Stimulated activated CD8-positive, alpha-beta memory T cell treated with anti-CD3 and anti-CD28 coated beads, Interleukin-2, amount 100 ng/mL, for 1 hour (primary cell): ENCODE results near the gene KCNN3.
A peak's percentile ranks its signal among the peaks of the same experiment; 100 is the strongest.

Experiments
- DNase-seq, 2 donors: peaks; one replicate each; pipeline ENCODE4 v3.0.0-alpha.2; 2020; ENCODE audit warnings: low read depth in 2 of 2

The KCNN3 gene

DNA sequence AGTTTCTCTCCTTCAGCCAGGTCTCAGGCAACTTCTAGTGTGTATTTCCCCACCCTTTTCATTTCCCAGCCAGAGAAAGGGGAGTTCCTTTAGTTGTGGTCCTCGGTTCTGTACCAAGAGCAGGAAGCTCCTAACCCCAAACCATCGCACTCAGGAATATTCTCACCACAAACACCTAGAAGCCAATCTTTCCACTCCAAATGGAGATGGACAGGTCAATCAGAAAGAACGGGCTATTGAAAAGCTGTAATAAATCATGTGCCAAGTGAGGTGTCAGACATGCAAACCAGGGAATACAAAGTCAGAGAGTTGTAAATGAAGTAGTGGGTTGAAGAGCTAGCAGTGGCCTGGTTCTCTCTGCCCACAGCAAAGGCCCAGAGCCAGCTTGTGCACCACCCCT lies 77.2 kb downstream of the KCNN3 start:
- DNase-seq: no peak

DNA sequence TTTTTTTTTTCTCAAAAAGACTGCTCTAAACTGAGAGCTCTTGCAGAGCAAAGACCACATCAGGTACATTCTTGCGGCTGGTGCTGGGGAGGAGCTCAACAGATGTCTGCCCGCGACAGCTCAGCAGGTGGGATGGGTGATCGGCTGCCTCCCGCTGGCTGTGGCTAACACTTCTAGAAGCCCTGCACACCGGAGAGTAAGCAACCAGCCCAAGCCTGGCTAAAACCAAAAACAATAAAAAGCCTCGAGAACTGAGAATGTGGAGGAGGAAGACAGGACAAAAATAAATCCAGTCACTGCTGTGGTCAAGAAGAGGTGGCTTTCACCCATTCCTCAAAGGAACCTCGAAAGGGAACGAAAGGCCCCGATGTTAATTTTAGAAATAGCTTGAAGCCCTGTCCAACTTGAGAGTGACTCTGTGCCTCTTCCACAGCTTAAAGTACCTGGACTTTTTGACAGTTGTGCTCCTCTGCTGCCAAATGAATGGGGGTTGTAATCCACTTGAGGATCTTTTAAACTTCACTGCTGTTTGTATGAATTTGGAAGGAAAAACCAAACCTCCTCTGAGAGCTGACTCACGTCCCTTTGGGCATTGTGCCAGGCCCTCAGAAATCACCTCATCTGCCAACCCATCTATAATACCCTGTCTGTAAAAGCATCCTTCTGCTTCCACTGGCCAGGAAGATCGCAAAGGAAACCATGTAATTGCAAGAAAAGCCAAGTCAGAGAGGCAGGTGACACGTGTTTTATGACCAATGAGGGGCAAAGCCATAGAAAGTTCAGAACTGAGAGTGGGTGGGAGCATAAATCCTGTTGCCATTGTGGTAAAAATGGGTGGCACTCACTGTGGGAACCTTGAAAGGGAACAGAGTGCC lies 78.6 kb downstream of the KCNN3 start:
- DNase-seq: peak; percentile 50 to 60

DNA sequence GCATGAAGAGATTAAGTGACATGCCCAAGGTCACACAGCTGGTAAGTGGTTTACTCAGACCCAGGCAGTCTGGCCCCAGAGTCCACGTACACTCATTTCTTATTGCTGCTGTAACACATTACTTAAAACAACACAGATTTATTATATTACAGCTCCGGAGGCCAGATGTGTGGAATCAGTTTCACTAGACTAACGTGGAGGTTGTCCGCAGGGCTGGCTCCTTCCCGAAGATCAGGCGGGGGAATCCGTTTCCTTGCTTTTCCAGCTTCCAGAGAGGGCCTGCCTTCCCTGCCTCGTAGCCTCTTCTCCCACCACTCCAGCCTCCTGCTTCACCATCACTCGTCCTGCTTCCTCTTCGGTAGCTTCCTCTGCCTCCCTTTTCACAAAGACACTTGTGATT lies 81.2 kb downstream of the KCNN3 start:
- no peak for DNase-seq

DNA sequence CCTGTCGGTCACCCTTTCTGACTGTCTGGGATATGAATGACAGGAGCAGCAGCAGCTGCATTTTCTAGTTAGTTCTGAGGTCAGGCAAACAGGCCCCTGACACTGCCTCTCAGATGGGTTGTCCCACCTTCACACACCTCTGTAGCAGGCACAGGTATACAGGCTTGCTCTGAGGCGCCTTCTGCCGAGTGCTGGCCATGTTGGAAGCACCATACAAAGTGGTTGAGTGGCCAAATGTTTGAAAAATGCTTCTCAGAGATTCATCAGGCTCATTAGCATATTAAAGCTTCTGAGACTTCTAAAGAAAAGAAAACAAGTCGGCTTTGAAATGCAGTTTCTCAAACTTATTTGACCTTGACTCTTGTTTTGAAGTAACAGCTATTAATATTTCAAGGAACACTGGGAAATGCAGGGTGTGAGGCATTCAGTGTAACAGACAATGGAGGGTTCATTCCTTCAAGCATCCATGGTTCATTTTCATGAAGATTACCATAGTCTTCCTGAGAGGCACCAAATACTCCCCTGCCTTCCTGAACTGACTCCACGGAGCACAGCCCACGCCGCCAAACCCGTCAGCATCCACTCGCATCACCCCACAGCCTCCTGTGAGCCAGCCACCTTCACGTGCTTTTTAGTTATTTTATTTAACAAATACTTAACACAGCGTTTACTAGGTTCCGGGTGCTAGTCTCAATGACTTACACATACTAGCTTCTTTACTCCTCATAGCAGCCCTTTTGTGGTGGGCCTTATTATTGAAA lies 81.8 kb downstream of the KCNN3 start:
- no peak for DNase-seq

DNA sequence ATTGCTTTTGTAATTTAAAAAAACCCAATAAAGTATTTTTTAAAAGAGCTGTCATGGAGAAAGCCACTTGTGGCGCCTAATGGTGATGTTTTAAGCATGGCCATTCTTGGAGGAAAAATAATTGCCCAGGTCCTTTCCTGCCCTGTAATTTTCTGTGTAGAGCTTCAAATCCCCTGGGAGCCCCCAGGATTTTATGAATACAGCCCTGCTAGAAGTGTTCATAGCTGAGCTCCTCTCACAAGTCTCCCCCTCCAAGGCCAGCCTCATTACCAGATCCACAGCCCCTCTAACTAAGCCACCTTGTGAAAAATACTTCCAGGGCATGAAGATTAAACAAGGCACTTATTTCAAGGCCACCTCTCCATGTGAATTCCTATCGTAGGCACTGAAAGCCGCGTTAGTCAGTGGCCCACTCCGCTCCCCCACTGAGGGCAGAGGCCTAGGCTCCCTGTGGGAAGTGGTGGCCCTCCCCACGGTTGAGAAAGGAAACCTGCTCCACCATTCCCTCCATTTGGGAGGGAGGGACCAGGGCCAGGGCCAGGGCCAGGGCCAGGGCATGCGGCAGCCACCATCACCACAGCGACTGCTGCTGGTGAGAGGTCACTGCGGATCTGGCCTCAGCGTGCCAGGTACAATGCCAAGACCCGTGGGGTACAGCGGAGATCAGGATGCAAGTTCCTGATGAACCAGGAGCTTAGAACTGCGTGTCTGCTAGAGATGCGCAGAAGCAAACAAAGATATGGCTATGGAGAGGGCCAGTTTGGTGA lies 83.1 kb downstream of the KCNN3 start:
- DNase-seq: no peak

DNA sequence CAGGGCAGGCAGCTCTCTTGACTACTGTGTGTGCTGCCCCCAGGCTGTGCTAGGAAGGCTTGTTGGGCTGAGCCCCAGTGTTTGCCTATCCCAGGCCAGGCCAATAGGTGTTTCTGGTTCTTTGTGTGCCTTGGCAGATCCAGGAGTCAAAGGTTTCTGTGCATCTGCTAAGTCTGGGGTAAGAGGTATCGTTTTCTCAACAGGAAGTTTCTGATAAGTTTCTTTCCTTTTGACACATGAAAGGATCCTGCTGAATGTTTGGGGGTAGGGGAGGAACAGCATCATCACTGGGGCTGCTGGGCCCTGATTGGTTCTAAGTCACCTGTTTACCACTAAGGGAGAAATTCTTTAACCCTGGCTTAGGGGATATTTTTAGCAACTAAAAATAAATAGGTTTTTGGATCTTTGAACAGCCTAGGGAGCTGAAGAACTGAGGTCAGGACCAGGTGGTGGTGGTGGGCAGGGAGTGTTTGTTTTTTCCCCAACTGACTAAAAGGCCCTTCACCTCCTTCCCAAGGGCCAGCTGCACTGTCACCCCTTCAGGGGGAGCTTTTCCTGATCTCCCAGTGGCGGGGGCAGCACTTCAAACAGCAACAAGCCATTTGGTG lies 85.1 kb downstream of the KCNN3 start:
- DNase-seq: no peak

DNA sequence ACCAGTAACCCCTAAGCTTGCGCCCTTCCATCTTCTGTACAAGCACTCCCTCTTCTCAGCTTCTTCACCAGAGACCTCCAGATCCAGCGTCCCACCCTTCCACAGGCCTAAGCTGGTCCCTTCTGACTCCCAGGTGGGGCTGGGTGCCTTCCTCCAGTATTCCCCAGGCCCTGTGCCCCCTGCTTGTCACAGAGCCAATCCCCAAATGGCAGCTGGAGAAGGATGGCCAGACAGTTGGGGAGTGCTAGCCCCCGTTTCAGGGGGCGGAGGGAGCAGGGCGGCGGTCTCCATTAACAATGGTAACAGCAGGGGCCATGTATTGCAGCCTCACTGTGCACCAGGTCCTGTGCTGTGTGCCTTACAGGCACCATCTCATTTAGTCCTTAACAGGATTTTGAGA lies 85.7 kb downstream of the KCNN3 start:
- DNase-seq: no peak

DNA sequence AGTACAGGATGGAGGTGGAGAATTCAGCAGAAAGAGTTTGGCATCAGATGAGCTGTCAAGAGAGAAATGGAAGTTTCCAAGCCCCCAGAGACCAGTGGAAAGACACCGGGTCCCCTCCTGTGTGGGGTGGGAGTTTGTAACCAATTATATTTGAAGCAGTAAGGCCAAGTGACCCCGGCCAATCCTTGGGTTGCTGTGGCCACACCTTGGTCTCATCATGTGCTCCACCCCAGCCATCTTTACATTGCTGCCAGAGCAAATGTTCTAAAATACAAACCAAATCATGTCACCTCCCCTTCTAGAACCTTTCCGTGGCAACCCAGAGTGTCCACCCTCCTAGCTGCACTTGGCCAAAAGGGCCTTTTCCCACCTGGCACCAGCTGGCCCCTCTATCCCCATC lies 86.1 kb downstream of the KCNN3 start:
- no peak for DNase-seq

DNA sequence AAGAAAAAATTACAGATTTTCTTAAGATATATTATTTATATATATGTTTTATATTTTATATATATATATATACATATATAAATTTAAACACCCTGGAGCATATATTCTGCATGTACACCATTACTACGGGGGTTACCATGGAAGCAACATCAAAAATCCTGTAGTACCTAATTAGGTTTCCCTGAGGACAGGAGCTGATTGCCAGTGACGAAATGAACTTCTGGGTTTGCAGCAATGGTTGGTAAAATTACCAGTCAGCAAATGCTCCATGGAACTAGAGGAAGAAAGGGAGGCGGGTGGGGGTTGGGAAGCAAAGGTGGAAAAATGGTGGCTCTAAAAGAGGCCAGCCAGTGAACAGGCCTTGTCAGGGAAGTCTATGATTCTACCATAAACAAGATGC lies 89.5 kb downstream of the KCNN3 start:
- no peak for DNase-seq

DNA sequence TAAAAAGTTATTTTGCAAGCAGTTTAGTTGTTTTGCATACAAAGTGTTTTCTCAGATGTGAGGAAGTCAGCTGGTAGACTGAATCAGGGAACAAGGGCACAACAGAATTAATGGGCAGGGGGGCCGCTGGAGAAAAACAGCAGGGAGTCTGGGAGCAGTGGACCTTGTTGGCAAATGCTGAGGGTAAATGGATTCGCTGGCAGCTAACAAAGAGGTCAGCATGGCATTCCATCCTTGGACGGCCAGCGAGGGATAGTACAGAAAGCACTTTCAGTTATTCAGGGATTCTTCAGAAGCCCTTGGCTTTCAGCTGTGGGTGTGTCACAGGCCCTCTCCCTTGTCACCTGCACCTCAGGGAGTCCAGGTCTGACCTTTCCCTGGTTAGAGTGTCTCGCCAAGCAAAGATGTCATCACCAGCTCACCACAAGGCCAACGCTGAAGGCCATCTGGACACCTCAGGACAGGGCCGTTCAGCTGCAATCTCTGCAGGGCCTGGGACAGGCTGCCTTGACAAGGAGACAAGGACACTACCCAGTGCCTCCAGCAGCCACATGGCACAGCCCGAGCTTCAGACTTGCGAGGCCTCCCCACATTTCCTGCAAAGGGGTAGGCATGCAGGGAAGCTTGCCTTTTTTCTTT lies 90.4 kb downstream of the KCNN3 start:
- DNase-seq: no peak

DNA sequence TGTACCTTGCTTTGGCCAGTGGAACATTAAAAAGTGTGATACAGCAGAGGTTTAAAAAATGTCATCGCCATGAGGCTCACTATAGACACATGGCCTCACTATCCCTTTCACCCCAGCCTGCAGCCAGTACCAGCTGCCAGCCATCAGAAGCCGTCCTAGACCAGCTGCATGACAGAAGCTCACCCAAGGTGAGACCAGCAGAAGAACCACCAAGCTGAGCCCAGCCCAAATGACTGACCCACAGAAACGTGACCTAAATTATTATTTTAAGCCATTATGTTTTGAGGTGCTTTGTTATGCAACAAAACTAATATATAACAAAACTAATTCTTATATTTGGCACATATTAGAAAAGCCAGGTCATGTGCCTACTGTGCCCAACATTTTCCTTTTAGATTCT lies 91.1 kb downstream of the KCNN3 start:
- no peak for DNase-seq

DNA sequence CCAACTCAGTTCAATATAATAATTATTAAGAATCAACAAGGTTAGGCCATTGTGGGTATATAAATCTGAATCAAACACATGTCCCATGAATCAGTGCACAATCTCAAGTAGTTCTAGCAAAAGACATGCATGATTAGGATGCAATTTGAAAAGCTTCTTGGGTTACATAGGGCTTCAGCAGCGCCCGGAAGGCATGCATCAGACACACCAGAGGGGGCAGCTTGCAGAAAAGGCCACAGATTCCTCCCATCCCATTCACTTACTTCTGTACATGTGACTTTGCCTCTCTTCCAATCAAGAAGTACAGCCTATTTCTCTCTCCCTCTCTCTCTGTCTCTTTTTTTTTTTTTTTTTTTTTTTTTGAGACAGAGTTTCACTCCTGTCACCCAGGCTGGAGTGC lies 91.8 kb downstream of the KCNN3 start:
- DNase-seq: no peak

DNA sequence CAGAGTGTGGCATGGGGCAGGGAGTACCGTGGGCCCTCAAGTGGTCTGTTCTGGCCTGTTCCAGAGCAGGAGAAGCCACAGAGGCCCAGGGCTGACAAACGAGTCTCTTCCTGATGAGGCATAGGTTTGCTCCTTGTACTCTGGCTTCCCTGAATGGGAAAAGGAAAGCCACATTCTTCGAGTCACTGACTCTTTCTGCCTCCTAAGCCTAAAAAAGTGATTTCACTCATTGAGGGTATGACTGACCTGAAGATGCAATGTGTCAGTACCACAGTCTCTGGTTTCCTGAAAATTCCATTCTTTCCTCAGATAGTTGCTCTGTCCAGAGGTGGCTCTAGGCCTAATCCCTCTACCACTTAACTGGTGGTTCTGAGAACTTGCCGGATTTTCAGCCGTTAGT lies 92.3 kb downstream of the KCNN3 start:
- no peak for DNase-seq

DNA sequence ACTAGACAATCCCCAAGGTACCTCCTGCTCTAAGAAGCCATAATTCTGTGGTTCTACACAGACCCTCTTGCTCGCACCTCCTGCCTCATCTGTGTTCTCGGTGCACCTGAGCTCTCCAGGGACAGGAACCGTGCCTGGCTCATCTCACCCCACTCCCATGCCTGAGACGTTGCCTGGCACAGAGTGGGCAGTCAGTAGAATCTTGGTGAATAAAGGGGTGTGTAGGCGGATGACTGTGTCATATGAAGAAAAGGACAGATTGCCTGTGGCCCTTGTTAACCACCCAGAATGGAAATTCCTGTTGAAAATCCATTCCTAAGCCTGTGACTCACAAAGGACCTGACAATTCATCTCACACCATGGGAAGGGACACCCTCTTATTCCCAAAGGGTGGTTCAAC lies 92.9 kb downstream of the KCNN3 start:
- no peak for DNase-seq

DNA sequence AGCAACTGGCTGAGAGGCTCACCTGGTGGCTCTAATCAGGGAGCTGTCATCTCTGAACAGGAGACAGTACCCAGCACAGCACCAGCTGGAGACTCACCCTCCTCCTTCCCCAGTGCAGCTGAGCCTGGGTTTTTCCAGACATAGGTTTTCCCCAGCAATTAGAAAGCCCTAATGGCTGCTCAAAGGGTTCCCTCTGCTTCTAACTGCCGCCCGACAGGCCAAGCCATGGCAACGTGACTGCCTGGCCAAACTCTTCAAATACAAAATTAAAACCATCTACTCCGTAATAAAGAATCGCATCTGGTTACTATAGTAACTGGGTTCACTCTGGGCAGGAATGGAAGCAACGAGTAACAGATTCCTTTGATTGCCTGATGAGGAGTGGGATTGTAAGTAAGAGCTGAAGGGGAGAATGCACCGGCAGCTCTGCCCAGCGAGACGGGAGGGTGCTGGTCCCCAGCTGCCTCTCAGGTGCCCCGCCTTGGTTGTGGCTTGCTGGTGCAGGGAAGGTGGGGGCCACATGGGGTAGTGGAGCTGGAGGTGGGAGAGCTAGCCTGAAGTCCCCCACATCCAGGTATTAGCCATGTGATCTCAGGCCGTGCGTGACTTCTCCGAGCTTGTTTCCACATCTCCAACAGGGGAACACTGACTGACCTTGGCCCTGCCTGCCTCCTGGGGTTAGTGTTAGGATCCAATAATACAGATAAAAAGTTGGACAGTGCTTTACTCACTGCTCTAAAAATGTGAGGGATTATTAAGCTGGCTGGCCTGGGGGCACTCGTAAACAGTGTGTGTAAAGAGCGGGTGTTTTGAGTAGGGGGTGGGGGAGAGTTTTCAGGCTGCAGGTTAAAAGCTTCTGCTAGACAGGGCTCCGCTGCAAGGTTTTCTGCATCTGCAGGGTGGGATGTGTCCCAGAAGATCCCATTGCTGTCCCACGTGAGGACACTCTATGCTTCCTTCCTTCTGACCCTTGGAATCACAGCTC lies 94.2 kb downstream of the KCNN3 start:
- no peak for DNase-seq

DNA sequence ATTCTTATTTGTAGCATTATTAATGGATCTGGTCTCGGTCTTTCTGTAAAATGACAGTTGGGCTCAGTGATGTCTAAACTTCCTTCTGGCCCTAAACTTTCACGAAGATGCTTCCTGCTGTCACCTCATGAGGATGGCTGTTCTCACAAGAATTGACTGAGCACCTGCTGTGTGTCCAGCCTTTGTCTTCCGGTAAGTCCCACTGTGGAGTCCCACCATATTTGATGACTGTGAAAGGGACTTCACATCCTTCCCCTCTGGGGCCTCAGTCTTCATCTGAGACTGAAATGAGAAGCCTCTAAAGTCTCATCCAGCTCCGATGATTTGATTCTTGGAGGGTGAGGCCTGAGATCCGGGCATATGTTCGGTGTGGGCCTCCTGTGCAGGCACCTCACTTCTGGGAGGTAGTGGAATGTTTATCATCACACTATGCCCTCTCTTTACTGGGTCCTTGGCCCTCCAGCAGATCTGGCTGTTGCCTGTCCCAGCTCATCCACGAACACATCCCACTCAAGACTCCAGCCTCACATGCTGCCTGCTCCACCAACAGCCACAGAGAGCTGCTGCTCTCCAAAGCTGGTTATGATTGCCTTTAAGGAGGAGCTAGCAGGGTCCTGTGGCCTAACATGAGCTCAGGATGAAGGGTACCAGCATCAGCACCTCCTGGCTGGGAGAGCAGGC lies 95.8 kb downstream of the KCNN3 start:
- no peak for DNase-seq

DNA sequence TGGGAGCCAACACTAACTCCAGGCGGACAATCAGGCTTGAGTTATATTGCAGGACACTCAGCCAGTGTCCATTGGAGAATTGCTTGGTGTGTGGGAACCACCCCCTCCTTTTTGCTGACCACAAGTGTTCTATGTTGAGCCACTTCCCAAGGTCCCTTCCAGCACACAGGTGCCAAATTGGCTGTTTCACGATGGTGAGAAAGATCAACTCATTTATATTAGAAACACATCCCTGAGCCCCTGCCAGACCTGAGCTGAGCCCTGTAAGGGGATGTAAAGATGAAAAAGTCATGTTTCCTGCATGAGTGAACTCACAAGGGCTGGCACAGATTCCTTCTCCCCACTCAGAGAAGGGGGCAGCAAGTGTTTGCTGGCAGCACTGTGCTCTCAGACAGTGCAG lies 96.5 kb downstream of the KCNN3 start:
- DNase-seq: no peak

DNA sequence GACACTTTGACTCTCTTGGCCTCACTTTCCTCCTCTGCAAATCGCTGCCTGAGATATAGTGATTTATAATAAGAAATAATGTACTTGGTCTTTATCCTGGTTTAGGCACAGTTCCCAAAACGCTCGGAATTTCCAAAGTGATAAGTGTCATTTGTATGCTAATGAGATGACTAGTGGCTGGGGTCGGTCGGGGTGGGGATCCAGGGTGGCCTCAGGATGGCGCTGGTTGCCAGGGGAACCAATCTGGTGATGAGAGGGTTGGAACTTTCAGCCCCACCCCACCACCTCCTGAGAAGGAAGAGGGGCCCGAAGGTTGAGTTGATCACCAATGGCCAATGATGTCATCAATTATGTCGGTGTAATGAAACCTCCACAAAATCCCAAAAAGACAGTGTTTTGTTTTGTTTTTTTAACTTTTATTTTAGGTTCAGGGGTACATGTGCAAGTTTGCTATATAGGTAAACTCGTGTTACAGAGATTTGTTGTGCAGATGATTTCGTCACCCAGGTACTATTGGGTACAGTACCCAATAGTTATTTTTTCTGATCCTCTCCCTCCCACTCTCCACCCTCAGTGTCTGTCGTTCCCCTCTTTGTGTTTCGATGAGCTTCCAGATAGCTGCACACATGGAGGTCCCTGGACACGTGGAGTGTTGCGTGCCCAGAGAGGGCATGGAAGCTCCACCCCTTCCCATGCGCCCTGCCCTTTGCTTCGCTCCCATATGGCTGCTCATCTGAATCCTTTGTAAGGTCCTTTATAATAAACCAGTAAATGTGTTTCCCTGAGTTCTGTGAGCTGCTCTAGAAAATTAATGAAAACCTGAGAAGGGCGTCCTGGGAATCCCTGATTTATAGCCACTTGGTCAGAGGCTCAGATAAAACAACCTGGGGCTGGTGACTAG lies 97.2 kb downstream of the KCNN3 start:
- no peak for DNase-seq

DNA sequence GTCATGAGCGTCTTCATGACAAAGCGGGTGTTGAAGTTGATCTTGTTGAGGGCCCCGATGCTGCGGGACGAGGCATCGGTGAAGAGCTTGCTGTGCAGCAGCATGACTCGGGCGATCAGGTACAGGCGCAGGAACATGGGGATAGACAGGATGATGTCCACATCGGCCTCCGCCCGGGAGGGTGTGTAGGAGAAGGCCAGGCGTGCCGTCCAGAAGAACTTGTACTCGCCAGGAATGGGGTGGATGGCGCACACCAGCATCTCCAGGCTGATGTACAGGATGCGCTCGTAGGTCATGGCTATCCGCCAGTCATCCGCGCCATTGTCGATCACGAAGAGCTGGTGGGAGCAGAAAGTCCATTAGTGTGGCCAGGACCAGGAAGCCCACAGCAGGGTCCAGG lies 98.0 kb downstream of the KCNN3 start:
- no peak for DNase-seq
